H1 (cell line): ENCODE measurements around the gene CBLN3. TPM values are rescaled to one million over a fixed set of nuclear protein-coding genes. Genes with fewer than 3 reads are reported as not detected.

Experiments
- CBX5 ChIP-seq: fragments of 300-800, 300-1000 bp; sonication (generic); IDR thresholded peaks from 2 replicates; pipeline ENCODE4 v1.7.1; 2016; ENCODE audit warnings: antibody characterized with exemption, low read length, low read depth
- CREB1 ChIP-seq: IDR thresholded peaks from 2 replicates; pipeline ENCODE4 v1.6.1; 2012; ENCODE audit warnings: inconsistent platforms
- EZH2 ChIP-seq: fragments of 200-600 bp; sonication (generic); IDR thresholded peaks from 2 replicates; pipeline ENCODE4 v1.7.1; 2012; ENCODE audit warnings: low read depth, mild to moderate bottlenecking, moderate library complexity, low read length, inconsistent platforms; ENCODE audit not compliant: severe bottlenecking
- TBP ChIP-seq: IDR thresholded peaks from 2 replicates; pipeline ENCODE4 v1.6.1; 2011; ENCODE audit warnings: low read depth, low read length, improper control_type of control experiment
- polyA plus RNA-seq, 7 experiments: library from polyadenylated mRNA; depleted of rRNA in 3 of 7; stranded (reverse) in 5 of 7; unstranded in 2 of 7; fragments of >200 nt in 5 of 7; fragments of 200-250 nt in 2 of 7; gene quantifications; 1 replicate in 5 of 7; 2 replicates in 1 of 7; 4 replicates in 1 of 7; pipeline versions ENCODE4 v1.2.1 to v1.2.3, GENCODE V29; 2011 to 2013; ENCODE audit warnings: missing spikeins in 2 of 7, mixed read lengths in 2 of 7
- total RNA-seq: library from RNA; stranded (reverse); fragmentation: NEBNext Ultra II Directional; extraction: Animal tissue kit (Norgen Biotek cat#: 25700); gene quantifications from 2 replicates; pipeline ENCODE4 v1.2.1, GENCODE V29; 2021
- TF ChIP-seq, protein P1 (sequence below): IDR thresholded peaks from 2 replicates; pipeline ENCODE4 v1.6.1; 2011; ENCODE audit warnings: low read depth, mild to moderate bottlenecking, low read length; ENCODE audit not compliant: insufficient read depth
- TF ChIP-seq, protein P2 (sequence below): fragments of 300-600 bp; sonication (generic); IDR thresholded peaks from 2 replicates; pipeline ENCODE4 v1.7.1; 2012; ENCODE audit warnings: low read length, moderate library complexity, mild to moderate bottlenecking, inconsistent platforms; ENCODE audit not compliant: insufficient replicate concordance

CBLN3 gene
- total and polyA plus RNA-seq, 2 of the 8 experiments (the other 6 are each of a cell fraction or from before 2014, with no cell fraction given) = 0.54 to 1.00 TPM

DNA sequence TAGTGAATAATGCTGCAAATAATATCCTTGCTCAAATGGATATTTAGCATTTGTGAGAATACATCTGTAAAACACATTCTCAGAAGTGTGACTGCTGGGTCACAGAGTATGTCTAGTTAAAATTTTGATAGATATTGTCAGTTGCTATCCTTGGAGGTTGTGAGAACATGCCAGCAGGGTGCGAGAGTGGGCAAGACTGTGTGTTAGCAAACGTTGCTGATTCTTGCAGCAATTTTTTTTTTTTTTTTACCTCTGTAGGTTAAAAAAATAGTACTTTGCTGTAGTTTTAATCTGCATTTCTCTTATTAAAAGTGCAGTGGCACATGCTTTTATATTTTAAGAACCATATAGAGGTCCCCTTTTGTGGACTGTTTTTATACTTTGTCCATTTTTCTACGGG lies 35.2 kb downstream of the CBLN3 start (continued):
- TF ChIP-seq, protein P1, sequence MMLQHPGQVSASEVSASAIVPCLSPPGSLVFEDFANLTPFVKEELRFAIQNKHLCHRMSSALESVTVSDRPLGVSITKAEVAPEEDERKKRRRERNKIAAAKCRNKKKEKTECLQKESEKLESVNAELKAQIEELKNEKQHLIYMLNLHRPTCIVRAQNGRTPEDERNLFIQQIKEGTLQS = no peak
- TF ChIP-seq, protein P2, sequence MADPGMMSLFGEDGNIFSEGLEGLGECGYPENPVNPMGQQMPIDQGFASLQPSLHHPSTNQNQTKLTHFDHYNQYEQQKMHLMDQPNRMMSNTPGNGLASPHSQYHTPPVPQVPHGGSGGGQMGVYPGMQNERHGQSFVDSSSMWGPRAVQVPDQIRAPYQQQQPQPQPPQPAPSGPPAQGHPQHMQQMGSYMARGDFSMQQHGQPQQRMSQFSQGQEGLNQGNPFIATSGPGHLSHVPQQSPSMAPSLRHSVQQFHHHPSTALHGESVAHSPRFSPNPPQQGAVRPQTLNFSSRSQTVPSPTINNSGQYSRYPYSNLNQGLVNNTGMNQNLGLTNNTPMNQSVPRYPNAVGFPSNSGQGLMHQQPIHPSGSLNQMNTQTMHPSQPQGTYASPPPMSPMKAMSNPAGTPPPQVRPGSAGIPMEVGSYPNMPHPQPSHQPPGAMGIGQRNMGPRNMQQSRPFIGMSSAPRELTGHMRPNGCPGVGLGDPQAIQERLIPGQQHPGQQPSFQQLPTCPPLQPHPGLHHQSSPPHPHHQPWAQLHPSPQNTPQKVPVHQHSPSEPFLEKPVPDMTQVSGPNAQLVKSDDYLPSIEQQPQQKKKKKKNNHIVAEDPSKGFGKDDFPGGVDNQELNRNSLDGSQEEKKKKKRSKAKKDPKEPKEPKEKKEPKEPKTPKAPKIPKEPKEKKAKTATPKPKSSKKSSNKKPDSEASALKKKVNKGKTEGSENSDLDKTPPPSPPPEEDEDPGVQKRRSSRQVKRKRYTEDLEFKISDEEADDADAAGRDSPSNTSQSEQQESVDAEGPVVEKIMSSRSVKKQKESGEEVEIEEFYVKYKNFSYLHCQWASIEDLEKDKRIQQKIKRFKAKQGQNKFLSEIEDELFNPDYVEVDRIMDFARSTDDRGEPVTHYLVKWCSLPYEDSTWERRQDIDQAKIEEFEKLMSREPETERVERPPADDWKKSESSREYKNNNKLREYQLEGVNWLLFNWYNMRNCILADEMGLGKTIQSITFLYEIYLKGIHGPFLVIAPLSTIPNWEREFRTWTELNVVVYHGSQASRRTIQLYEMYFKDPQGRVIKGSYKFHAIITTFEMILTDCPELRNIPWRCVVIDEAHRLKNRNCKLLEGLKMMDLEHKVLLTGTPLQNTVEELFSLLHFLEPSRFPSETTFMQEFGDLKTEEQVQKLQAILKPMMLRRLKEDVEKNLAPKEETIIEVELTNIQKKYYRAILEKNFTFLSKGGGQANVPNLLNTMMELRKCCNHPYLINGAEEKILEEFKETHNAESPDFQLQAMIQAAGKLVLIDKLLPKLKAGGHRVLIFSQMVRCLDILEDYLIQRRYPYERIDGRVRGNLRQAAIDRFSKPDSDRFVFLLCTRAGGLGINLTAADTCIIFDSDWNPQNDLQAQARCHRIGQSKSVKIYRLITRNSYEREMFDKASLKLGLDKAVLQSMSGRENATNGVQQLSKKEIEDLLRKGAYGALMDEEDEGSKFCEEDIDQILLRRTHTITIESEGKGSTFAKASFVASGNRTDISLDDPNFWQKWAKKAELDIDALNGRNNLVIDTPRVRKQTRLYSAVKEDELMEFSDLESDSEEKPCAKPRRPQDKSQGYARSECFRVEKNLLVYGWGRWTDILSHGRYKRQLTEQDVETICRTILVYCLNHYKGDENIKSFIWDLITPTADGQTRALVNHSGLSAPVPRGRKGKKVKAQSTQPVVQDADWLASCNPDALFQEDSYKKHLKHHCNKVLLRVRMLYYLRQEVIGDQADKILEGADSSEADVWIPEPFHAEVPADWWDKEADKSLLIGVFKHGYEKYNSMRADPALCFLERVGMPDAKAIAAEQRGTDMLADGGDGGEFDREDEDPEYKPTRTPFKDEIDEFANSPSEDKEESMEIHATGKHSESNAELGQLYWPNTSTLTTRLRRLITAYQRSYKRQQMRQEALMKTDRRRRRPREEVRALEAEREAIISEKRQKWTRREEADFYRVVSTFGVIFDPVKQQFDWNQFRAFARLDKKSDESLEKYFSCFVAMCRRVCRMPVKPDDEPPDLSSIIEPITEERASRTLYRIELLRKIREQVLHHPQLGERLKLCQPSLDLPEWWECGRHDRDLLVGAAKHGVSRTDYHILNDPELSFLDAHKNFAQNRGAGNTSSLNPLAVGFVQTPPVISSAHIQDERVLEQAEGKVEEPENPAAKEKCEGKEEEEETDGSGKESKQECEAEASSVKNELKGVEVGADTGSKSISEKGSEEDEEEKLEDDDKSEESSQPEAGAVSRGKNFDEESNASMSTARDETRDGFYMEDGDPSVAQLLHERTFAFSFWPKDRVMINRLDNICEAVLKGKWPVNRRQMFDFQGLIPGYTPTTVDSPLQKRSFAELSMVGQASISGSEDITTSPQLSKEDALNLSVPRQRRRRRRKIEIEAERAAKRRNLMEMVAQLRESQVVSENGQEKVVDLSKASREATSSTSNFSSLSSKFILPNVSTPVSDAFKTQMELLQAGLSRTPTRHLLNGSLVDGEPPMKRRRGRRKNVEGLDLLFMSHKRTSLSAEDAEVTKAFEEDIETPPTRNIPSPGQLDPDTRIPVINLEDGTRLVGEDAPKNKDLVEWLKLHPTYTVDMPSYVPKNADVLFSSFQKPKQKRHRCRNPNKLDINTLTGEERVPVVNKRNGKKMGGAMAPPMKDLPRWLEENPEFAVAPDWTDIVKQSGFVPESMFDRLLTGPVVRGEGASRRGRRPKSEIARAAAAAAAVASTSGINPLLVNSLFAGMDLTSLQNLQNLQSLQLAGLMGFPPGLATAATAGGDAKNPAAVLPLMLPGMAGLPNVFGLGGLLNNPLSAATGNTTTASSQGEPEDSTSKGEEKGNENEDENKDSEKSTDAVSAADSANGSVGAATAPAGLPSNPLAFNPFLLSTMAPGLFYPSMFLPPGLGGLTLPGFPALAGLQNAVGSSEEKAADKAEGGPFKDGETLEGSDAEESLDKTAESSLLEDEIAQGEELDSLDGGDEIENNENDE = no peak
- TF ChIP-seq TBP = no peak
- no peak for TF ChIP-seq EZH2
- TF ChIP-seq CREB1 = no peak
- no peak for TF ChIP-seq CBX5
